Liver (tissue), 3 donors: ENCODE results near the gene ARHGAP12.

ENCODE experiments used
- FOXA1 ChIP-seq: IDR thresholded peaks from 2 replicates; pipeline ENCODE4 v1.6.1; 2016; ENCODE audit warnings: antibody characterized with exemption
- GABPA ChIP-seq, 2 donors: IDR thresholded peaks in 1 of 2; conservative IDR thresholded peaks in 1 of 2; 2 replicates each; pipeline ENCODE4 v1.6.1; 2016; ENCODE audit warnings: antibody characterized with exemption in 2 of 2, mild to moderate bottlenecking in 1 of 2, moderate library complexity in 1 of 2
- HNF4G ChIP-seq: IDR thresholded peaks from 2 replicates; pipeline ENCODE4 v1.6.1; 2016; ENCODE audit warnings: antibody characterized with exemption
- JUND ChIP-seq, 2 donors: IDR thresholded peaks; 2 replicates each; pipeline ENCODE4 v1.6.1; 2016; ENCODE audit warnings: antibody characterized with exemption in 2 of 2
- MAX ChIP-seq: IDR thresholded peaks from 2 replicates; pipeline ENCODE4 v1.6.1; 2016; ENCODE audit warnings: antibody characterized with exemption
- NR2F2 ChIP-seq: IDR thresholded peaks from 2 replicates; pipeline ENCODE4 v1.6.1; 2016; ENCODE audit warnings: antibody characterized with exemption
- REST ChIP-seq: IDR thresholded peaks from 2 replicates; pipeline ENCODE4 v1.6.1; 2016; ENCODE audit warnings: antibody characterized with exemption, mild to moderate bottlenecking
- SP1 ChIP-seq: IDR thresholded peaks from 2 replicates; pipeline ENCODE4 v1.6.1; 2018; ENCODE audit warnings: antibody characterized with exemption, mild to moderate bottlenecking
- TF ChIP-seq, protein P1 (sequence below): fragments of 150-350 bp; IDR thresholded peaks from 2 replicates; pipeline ENCODE4 v1.5.1; 2017; ENCODE audit warnings: improper control_type of control experiment, low read depth, low read length; ENCODE audit not compliant: missing input control
- TF ChIP-seq, protein P2 (sequence below): IDR thresholded peaks from 2 replicates; pipeline ENCODE4 v1.6.1; 2016; ENCODE audit warnings: antibody characterized with exemption
- donor health status: healthy.
- donor health status: healthy.

DNA sequence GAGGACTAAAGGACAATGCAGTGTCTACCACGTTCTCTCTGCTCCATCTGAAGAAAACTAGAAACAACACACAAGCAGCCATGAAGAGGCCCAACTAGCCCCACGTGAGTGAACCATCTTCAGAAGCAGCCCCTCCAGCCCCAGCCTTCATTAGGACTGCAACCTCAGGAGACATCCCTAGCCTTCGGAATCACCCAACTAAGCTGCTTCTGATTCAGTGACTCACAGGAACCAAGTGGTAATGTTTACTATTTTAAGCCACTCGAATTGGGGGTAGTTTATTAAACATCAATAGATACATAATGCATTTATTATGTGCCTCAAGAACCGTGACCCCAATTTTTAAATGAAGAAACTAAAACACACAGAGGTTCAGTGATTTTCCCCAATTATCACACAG lies 22.6 kb downstream of the ARHGAP12 start:
- TF ChIP-seq, protein P1, sequence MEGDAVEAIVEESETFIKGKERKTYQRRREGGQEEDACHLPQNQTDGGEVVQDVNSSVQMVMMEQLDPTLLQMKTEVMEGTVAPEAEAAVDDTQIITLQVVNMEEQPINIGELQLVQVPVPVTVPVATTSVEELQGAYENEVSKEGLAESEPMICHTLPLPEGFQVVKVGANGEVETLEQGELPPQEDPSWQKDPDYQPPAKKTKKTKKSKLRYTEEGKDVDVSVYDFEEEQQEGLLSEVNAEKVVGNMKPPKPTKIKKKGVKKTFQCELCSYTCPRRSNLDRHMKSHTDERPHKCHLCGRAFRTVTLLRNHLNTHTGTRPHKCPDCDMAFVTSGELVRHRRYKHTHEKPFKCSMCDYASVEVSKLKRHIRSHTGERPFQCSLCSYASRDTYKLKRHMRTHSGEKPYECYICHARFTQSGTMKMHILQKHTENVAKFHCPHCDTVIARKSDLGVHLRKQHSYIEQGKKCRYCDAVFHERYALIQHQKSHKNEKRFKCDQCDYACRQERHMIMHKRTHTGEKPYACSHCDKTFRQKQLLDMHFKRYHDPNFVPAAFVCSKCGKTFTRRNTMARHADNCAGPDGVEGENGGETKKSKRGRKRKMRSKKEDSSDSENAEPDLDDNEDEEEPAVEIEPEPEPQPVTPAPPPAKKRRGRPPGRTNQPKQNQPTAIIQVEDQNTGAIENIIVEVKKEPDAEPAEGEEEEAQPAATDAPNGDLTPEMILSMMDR = no peak
- TF ChIP-seq NR2F2 = no peak
- no peak for TF ChIP-seq MAX
- no peak for TF ChIP-seq SP1
- no peak for TF ChIP-seq HNF4G
- no peak for TF ChIP-seq GABPA (IDR thresholded peaks at IDR 0.05 in 1 of 2, conservative IDR thresholded peaks at IDR 0.05 in 1 of 2)
- TF ChIP-seq, protein P2, sequence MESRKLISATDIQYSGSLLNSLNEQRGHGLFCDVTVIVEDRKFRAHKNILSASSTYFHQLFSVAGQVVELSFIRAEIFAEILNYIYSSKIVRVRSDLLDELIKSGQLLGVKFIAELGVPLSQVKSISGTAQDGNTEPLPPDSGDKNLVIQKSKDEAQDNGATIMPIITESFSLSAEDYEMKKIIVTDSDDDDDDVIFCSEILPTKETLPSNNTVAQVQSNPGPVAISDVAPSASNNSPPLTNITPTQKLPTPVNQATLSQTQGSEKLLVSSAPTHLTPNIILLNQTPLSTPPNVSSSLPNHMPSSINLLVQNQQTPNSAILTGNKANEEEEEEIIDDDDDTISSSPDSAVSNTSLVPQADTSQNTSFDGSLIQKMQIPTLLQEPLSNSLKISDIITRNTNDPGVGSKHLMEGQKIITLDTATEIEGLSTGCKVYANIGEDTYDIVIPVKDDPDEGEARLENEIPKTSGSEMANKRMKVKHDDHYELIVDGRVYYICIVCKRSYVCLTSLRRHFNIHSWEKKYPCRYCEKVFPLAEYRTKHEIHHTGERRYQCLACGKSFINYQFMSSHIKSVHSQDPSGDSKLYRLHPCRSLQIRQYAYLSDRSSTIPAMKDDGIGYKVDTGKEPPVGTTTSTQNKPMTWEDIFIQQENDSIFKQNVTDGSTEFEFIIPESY = no peak
- TF ChIP-seq JUND (IDR thresholded peaks at IDR 0.05) = no peak
- TF ChIP-seq FOXA1 = no peak
- no peak for TF ChIP-seq REST
